PC-3 (cell line): ENCODE results near the gene C11orf86.

Experiments used
- CTCF ChIP-seq: fragments of 300-600 bp; sonication (generic); conservative IDR thresholded peaks from 2 replicates; pipeline ENCODE4 v1.5.1; 2017; ENCODE audit warnings: antibody characterized with exemption, low read depth, mild to moderate bottlenecking, low read length
- EZH2 ChIP-seq: fragments of 300-600 bp; sonication (generic); IDR thresholded peaks from one replicate; pipeline ENCODE4 v1.6.1; 2017; ENCODE audit warnings: antibody characterized with exemption, mild to moderate bottlenecking, low read length; ENCODE audit not compliant: unreplicated experiment

- no peak for TF ChIP-seq CTCF
- TF ChIP-seq EZH2: no peak
Observed at GRCh38 chr11:66937193-66937733, 37.8 kb upstream of the C11orf86 start.
